H1 (cell line): Measurements from ENCODE around the gene RABL2B.

Experiments
- ATF3 ChIP-seq: IDR thresholded peaks from 2 replicates; pipeline ENCODE4 v1.6.1; 2011; ENCODE audit warnings: low read depth, mild to moderate bottlenecking, low read length; ENCODE audit not compliant: insufficient read depth
- CHD1 ChIP-seq: IDR thresholded peaks from 2 replicates; pipeline ENCODE4 v1.6.1; 2012; ENCODE audit warnings: low read depth, low read length, improper control_type of control experiment
- CHD2 ChIP-seq: IDR thresholded peaks from 2 replicates; pipeline ENCODE4 v1.6.1; 2012; ENCODE audit warnings: low read length, improper control_type of control experiment
- CTCF ChIP-seq, 3 experiments: IDR thresholded peaks; 1 replicate in 2 of 3; 2 replicates in 1 of 3; pipeline versions ENCODE4 v1.5.1 to v1.6.1; 2011; ENCODE audit warnings: low read length in 3 of 3, mild to moderate bottlenecking in 3 of 3, inconsistent platforms in 2 of 3, low read depth in 1 of 3, moderate library complexity in 1 of 3; ENCODE audit not compliant: insufficient read depth in 1 of 3; ENCODE audit errors: control extremely low read depth in 1 of 3
- EZH2 ChIP-seq: fragments of 200-600 bp; sonication (generic); IDR thresholded peaks from 2 replicates; pipeline ENCODE4 v1.7.1; 2012; ENCODE audit warnings: low read depth, mild to moderate bottlenecking, moderate library complexity, low read length, inconsistent platforms; ENCODE audit not compliant: severe bottlenecking
- HDAC6 ChIP-seq: IDR thresholded peaks from one replicate; pipeline ENCODE4 v1.7.1; 2012; ENCODE audit warnings: low read depth, mild to moderate bottlenecking, inconsistent platforms, low read length, moderate library complexity
- JUN ChIP-seq: IDR thresholded peaks from 2 replicates; pipeline ENCODE4 v1.6.1; 2011; ENCODE audit warnings: low read depth, mild to moderate bottlenecking, improper control_type of control experiment, low read length
- JUND ChIP-seq: IDR thresholded peaks from 2 replicates; pipeline ENCODE4 v1.6.1; 2011; ENCODE audit warnings: mild to moderate bottlenecking, improper control_type of control experiment, low read length
- MAX ChIP-seq: IDR thresholded peaks from 2 replicates; pipeline ENCODE4 v1.6.1; 2012; ENCODE audit warnings: inconsistent platforms
- POLR2A ChIP-seq, 2 experiments: IDR thresholded peaks; 1 replicate in 1 of 2; 2 replicates in 1 of 2; pipeline ENCODE4 v1.6.1; 2011; ENCODE audit warnings: low read depth in 2 of 2, low read length in 2 of 2, mild to moderate bottlenecking in 2 of 2; ENCODE audit errors: control extremely low read depth in 1 of 2
- RBBP5 ChIP-seq: IDR thresholded peaks from 2 replicates; pipeline ENCODE4 v1.7.1; 2012; ENCODE audit warnings: low read depth, mild to moderate bottlenecking, inconsistent platforms, low read length, moderate library complexity, borderline replicate concordance
- RFX5 ChIP-seq: IDR thresholded peaks from 2 replicates; pipeline ENCODE4 v1.6.1; 2011; ENCODE audit warnings: low read depth, low read length, improper control_type of control experiment, borderline replicate concordance
- RXRA ChIP-seq: IDR thresholded peaks from 2 replicates; pipeline ENCODE4 v1.6.1; 2011; ENCODE audit warnings: low read depth, mild to moderate bottlenecking, low read length, moderate library complexity; ENCODE audit not compliant: insufficient read depth
- TAF1 ChIP-seq: IDR thresholded peaks from 2 replicates; pipeline ENCODE4 v1.6.1; 2011; ENCODE audit warnings: mild to moderate bottlenecking, low read depth, low read length

- no peak for TF ChIP-seq RFX5
- TF ChIP-seq CHD2: no peak
- no peak for TF ChIP-seq EZH2
- TF ChIP-seq TAF1: no peak
- no peak for TF ChIP-seq MAX
- TF ChIP-seq RBBP5: no peak
- TF ChIP-seq HDAC6: no peak
- TF ChIP-seq CTCF (IDR thresholded peaks at IDR 0.05; ENCODE audit: control extremely low read depth in 1 of 3, insufficient read depth in 1 of 3, low read depth in 1 of 3, low read length in 3 of 3): no peak
- TF ChIP-seq ATF3: no peak
- TF ChIP-seq POLR2A (IDR thresholded peaks at IDR 0.05; ENCODE audit: control extremely low read depth in 1 of 2, low read depth in 2 of 2, low read length in 2 of 2): no peak
- no peak for TF ChIP-seq JUND
- no peak for TF ChIP-seq CHD1
- TF ChIP-seq JUN: no peak
- TF ChIP-seq RXRA: no peak
Observed at GRCh38 chr22:50735739-50736030, 47.8 kb downstream of the RABL2B start.
